CD14-positive monocyte (primary cell): ENCODE measurements around the gene COLQ. TPM values are rescaled to one million over a fixed set of nuclear protein-coding genes. Genes with fewer than 3 reads are reported as not detected.
A peak's percentile ranks its signal among the peaks of the same experiment; 100 is the strongest.

Experiments used
- DNase-seq, 3 donors: peaks; one replicate each; pipeline ENCODE4 v3.0.0-alpha.2; 2011 to 2022
- H2AFZ ChIP-seq: 2 replicates; pipeline ENCODE4 v1.6.0; 2012; ENCODE audit warnings: mild to moderate bottlenecking, low read depth, low read length, inconsistent platforms; ENCODE audit not compliant: insufficient read depth, poor library complexity, severe bottlenecking
- H3K27ac ChIP-seq, 2 donors: 1 replicate in 1 of 2; 2 replicates in 1 of 2; pipeline ENCODE4 v1.5.1; 2012 to 2013; ENCODE audit warnings: low read length in 2 of 2, control low read depth in 1 of 2, inconsistent platforms in 1 of 2, low read depth in 1 of 2, mild to moderate bottlenecking in 1 of 2
- H3K27me3 ChIP-seq, 2 donors: one replicate each; pipeline versions ENCODE4 v1.6.0 to v1.6.1; 2011 to 2013; ENCODE audit warnings: low read length in 2 of 2; ENCODE audit not compliant: control insufficient read depth in 2 of 2, insufficient read depth in 2 of 2
- H3K36me3 ChIP-seq, 2 donors: replicated peaks in 1 of 2; 1 replicate in 1 of 2; 2 replicates in 1 of 2; pipeline versions ENCODE4 v1.5.1 to v1.6.1; 2012 to 2013; ENCODE audit warnings: low read length in 2 of 2, control low read depth in 1 of 2, inconsistent platforms in 1 of 2, mild to moderate bottlenecking in 1 of 2; ENCODE audit not compliant: insufficient read depth in 2 of 2, control insufficient read depth in 1 of 2
- H3K4me1 ChIP-seq, 2 donors: 1 replicate in 1 of 2; 2 replicates in 1 of 2; pipeline versions ENCODE4 v1.5.1 to v1.6.1; 2012 to 2013; ENCODE audit warnings: low read length in 2 of 2, control low read depth in 1 of 2, inconsistent platforms in 1 of 2, mild to moderate bottlenecking in 1 of 2, moderate library complexity in 1 of 2; ENCODE audit not compliant: insufficient read depth in 2 of 2, control insufficient read depth in 1 of 2
- H3K4me2 ChIP-seq: replicated peaks from 2 replicates; pipeline ENCODE3; 2012; ENCODE audit warnings: low read length, moderate library complexity, mild to moderate bottlenecking; ENCODE audit not compliant: poor library complexity, severe bottlenecking; ENCODE audit errors: extremely low read depth
- H3K4me3 ChIP-seq, 3 experiments: fragments of 200-600 bp in 1 of 3; sonication (generic) in 1 of 3; replicated peaks in 1 of 3; 1 replicate in 2 of 3; 2 replicates in 1 of 3; pipeline ENCODE4 v1.5.1; 2011 to 2013; ENCODE audit warnings: low read length in 3 of 3, mild to moderate bottlenecking in 3 of 3, control low read depth in 2 of 3, low read depth in 2 of 3, inconsistent platforms in 1 of 3, moderate library complexity in 1 of 3
- H3K79me2 ChIP-seq: 2 replicates; pipeline ENCODE4 v1.6.0; 2012; ENCODE audit warnings: mild to moderate bottlenecking, control low read depth, inconsistent platforms, low read length, moderate library complexity; ENCODE audit not compliant: insufficient read depth
- H3K9ac ChIP-seq: 2 replicates; pipeline ENCODE4 v1.6.0; 2017; ENCODE audit warnings: low read length, mild to moderate bottlenecking; ENCODE audit not compliant: insufficient read depth, poor library complexity, severe bottlenecking
- H3K9me3 ChIP-seq, 2 donors: replicated peaks in 1 of 2; 1 replicate in 1 of 2; 2 replicates in 1 of 2; pipeline versions ENCODE4 v1.5.1 to v1.6.1; 2012 to 2013; ENCODE audit warnings: low read length in 2 of 2, control low read depth in 1 of 2; ENCODE audit not compliant: control insufficient read depth in 1 of 2, insufficient read depth in 1 of 2
- H4K20me1 ChIP-seq: 2 replicates; pipeline ENCODE4 v1.6.0; 2012; ENCODE audit warnings: mild to moderate bottlenecking, low read length, control low read depth, moderate library complexity; ENCODE audit not compliant: insufficient read depth
- H3K27ac Mint-ChIP-seq, 7 donors: one replicate each; pipeline ENCODE4 v1.8.0; 2020; ENCODE audit warnings: mild to moderate bottlenecking in 7 of 7, mixed read lengths in 7 of 7, moderate library complexity in 6 of 7, inconsistent platforms in 2 of 7
- H3K27me3 Mint-ChIP-seq, 3 donors: one replicate each; pipeline ENCODE4 v1.8.0; 2021 to 2022; ENCODE audit warnings: low read depth in 3 of 3, mild to moderate bottlenecking in 3 of 3, mixed read lengths in 3 of 3, moderate library complexity in 3 of 3, inconsistent platforms in 1 of 3
- H3K36me3 Mint-ChIP-seq, 2 donors: one replicate each; pipeline ENCODE4 v1.8.0; 2020; ENCODE audit warnings: mixed read lengths in 2 of 2, inconsistent platforms in 1 of 2, mild to moderate bottlenecking in 1 of 2
- H3K4me1 Mint-ChIP-seq: one replicate; pipeline ENCODE4 v1.8.0; 2020; ENCODE audit warnings: mild to moderate bottlenecking, mixed read lengths
- H3K4me3 Mint-ChIP-seq, 2 donors: one replicate each; pipeline ENCODE4 v1.8.0; 2020; ENCODE audit warnings: mild to moderate bottlenecking in 2 of 2, mixed read lengths in 2 of 2, moderate library complexity in 1 of 2
- H3K9me3 Mint-ChIP-seq, 7 donors: one replicate each; pipeline ENCODE4 v1.8.0; 2020 to 2022; ENCODE audit warnings: mixed read lengths in 7 of 7, mild to moderate bottlenecking in 6 of 7, moderate library complexity in 6 of 7, inconsistent platforms in 2 of 7
- CTCF ChIP-seq: fragments of 200-600 bp; IDR thresholded peaks from one replicate; pipeline ENCODE4 v1.8.0; 2022; ENCODE audit warnings: antibody characterized with exemption, mild to moderate bottlenecking
- WGBS: methylation state at CpG from one replicate; pipeline ENCODE4 v1.1.5; 2013; ENCODE audit warnings: missing lambda C conversion rate; ENCODE audit not compliant: insufficient coverage; 5-methylcytosine and 5-hydroxymethylcytosine counted together
- intact Hi-C, 2 donors: fragments of 100-400 bp; cut with micrococcal nuclease; formaldehyde crosslinking; loops; one replicate each; pipeline versions ENCODE4 v1.15.0 to v1.15.1; 2023
- polyA plus RNA-seq, 3 donors: library from polyadenylated mRNA; depleted of rRNA in 1 of 3; unstranded in 2 of 3; stranded (reverse) in 1 of 3; fragments of 300-500 nt in 2 of 3; fragments of >200 nt in 1 of 3; fragmentation: Illumina TruSeq in 2 of 3; gene quantifications; 1 replicate in 2 of 3; 2 replicates in 1 of 3; pipeline ENCODE4 v1.2.3, GENCODE V29; 2012 to 2021

The COLQ gene
- polyA plus RNA-seq, 3 donors = 0.23 to 1.9 (median 0.73) TPM

GRCh38 chr3:15513810-15514662, 7.5 kb downstream of the COLQ start:
- Histone ChIP-seq H3K4me3 (no peak overlapping the region), H3K27me3 (no peaks in the 10 kb centered on the region), H3K4me1 (peaks cover 8 to 12% of the 10 kb centered on the region in 2 donors), H3K79me2 (no peaks in the 10 kb centered on the region), H3K4me2 (no peak overlapping the region), H3K27ac (no peak overlapping the region), H2AFZ (no peak overlapping the region), H4K20me1 (no peaks in the 10 kb centered on the region), H3K36me3 (no peaks in the 10 kb centered on the region), H3K9me3 (no peaks in the 10 kb centered on the region), H3K9ac (no peak overlapping the region)
- H3K27ac Mint-ChIP-seq = peak overlapping the region in 1 of 7 donors; percentile 5
- H3K4me1 Mint-ChIP-seq = peaks cover 29% of the 10 kb centered on the region
- H3K36me3 Mint-ChIP-seq = peaks cover 0 to 2% of the 10 kb centered on the region in 2 donors
- DNase-seq = no peak
- intact Hi-C loops = no loop called here
- no peak overlapping the region for H3K4me3 Mint-ChIP-seq
- peaks cover 0 to 2% (median 0%) of the 10 kb centered on the region in 7 donors for H3K9me3 Mint-ChIP-seq
- peaks cover 0 to 3% (median 0%) of the 10 kb centered on the region in 3 donors for H3K27me3 Mint-ChIP-seq
- TF ChIP-seq CTCF = no peak
- 80% methylated on average over 3 of the region's 5 CpGs for WGBS

GRCh38 chr3:15513116-15513515, 8.4 kb downstream of the COLQ start:
- H3K4me1 ChIP-seq = peaks cover 8 to 12% of the 10 kb centered on the region in 2 donors
- H3K4me1 Mint-ChIP-seq = peaks cover 29% of the 10 kb centered on the region
- H3K36me3 Mint-ChIP-seq = peaks cover 0 to 2% of the 10 kb centered on the region in 2 donors
- no peak for DNase-seq
- no peak overlapping the region for H3K4me2 ChIP-seq
- no peaks in the 10 kb centered on the region for H3K36me3 ChIP-seq
- no peaks in the 10 kb centered on the region for H4K20me1 ChIP-seq
- peaks cover 0 to 3% (median 0%) of the 10 kb centered on the region in 3 donors for H3K27me3 Mint-ChIP-seq
- H3K4me3 Mint-ChIP-seq = no peak overlapping the region
- no peak overlapping the region for H3K27ac ChIP-seq
- peaks cover 0 to 2% (median 0%) of the 10 kb centered on the region in 7 donors for H3K9me3 Mint-ChIP-seq
- intact Hi-C loops = no loop called here
- no peak for TF ChIP-seq CTCF
- H3K79me2 ChIP-seq = no peaks in the 10 kb centered on the region
- no peaks in the 10 kb centered on the region for H3K27me3 ChIP-seq
- H3K9me3 ChIP-seq = no peaks in the 10 kb centered on the region
- no peak overlapping the region for H3K9ac ChIP-seq
- no peak overlapping the region for H3K4me3 ChIP-seq
- H3K27ac Mint-ChIP-seq = peak overlapping the region in 3 of 7 donors; percentile 10 to 57 (median 37)
- H2AFZ ChIP-seq = no peak overlapping the region
- WGBS = 100% methylated on average over 3 of the region's 7 CpGs
